ENCODE data around the gene NR2E1. TPM values are rescaled to one million over a fixed set of nuclear protein-coding genes. Genes with fewer than 3 reads are reported as not detected.

Gene NR2E1
- not detected in 2 replicates for total RNA-seq
- long read RNA-seq, result 0 reads

DNA sequence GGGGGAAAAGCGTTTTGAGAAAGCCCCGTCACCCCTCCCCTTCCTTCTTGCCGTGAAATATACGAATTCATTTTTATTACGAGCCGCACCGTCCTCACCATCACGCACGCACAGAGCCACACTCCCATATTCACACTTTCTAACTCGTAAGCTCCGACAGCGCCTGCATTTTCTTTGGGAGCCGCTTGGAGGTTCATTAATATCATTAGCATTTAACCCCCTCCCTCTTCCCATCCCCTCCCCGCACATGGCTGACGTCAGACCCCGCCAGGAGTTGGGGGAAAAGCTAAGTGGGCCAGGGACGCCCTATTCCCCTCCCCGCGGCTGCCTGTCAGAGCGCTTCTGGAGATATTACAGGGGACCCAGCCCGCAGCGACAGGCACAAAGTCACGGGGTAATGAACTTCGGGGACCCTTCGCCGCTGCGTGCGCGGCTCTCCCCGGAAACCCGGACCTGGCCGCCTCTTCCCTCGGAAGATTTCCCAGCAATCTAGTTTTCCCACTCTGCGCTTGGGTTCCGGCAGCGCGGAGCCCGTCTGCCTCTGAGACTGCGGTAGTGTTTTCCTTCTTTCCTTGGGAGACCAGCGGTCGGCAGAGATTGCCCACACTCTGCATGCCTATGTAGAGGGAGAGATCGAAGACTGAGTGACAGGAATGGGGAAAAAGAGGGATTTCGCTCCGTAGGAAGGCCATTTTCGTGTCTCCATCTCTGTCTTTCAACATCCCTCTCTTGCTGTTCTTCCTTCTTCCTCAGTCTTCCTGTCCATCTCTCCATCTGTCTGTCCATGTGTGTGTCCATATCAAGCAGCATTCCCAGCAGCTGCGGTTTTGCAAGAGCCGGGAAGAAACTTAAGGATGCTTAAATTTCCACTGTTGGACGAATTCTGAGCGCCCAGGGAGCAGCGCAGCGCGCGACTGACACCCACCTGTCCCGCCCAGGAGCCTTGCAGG, at the start of gene NR2E1:
Gene NR2E1, plus strand, starts transcription at position 309 of the 950 bp plus-strand sequence. CDS start 744 bp downstream, outside the sequence.
- DNase-seq (ENCODE audit: extremely low spot score, unreplicated experiment), result no peak
- Mint-ChIP-seq H3K27me3 (ENCODE audit: unreplicated experiment) (peaks cover 87% of the 10 kb centered on the region), H3K27ac (ENCODE audit: unreplicated experiment) (no peak within 1 kb of the TSS), H3K9me3 (ENCODE audit: unreplicated experiment) (no peaks in the 10 kb centered on the region), H3K4me3 (ENCODE audit: unreplicated experiment) (peak within 1 kb of the TSS; percentile 53), H3K4me1 (ENCODE audit: unreplicated experiment) (peaks cover 49% of the 10 kb centered on the region), H3K36me3 (ENCODE audit: unreplicated experiment) (no peaks in the 10 kb centered on the region)
- TF ChIP-seq, protein P1, sequence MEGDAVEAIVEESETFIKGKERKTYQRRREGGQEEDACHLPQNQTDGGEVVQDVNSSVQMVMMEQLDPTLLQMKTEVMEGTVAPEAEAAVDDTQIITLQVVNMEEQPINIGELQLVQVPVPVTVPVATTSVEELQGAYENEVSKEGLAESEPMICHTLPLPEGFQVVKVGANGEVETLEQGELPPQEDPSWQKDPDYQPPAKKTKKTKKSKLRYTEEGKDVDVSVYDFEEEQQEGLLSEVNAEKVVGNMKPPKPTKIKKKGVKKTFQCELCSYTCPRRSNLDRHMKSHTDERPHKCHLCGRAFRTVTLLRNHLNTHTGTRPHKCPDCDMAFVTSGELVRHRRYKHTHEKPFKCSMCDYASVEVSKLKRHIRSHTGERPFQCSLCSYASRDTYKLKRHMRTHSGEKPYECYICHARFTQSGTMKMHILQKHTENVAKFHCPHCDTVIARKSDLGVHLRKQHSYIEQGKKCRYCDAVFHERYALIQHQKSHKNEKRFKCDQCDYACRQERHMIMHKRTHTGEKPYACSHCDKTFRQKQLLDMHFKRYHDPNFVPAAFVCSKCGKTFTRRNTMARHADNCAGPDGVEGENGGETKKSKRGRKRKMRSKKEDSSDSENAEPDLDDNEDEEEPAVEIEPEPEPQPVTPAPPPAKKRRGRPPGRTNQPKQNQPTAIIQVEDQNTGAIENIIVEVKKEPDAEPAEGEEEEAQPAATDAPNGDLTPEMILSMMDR (IDR thresholded peaks at IDR 0.05), result no peak

DNA sequence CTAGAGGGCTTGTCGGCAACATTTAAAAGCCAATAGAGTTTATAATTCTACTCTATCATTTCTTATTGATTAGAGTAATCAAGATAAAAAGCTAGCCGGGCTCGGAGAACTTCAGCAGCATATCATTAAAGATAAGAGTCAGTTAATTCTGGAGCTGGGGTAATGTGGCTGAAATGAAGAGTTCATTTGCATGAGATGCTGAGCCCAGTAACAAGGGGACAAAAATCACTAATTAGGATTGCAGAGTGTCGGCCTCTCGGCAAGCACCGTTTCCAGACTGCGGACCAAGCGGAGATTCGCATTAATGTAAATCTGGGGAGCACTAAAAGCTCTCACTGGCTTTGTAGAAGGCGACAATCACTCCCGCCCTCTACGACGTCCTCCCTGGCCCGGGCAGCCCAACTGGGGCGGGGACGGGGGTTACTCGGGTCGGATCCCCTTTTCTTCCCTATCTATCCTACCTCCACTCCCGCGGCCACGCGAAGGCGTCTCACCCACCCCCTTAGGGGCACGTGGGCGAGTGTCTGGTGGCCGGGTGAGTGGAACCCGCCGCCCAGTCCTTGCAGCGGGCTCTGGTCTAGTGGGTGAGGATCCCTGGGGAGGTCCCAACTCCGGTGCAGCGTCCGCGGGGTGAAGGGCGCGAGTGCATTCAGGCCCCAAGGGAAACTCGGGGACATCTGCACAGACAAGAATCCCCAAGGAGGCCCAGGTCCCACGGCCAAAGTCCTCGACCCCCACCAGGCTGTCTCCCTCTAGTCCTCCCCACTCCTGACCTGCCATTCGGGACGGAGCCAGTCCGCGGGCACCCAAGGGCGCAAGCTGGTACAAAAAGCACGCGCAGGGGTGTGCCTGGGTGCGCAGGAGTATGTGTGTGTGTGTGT, 49.0 kb upstream of the NR2E1 start:
- Mint-ChIP-seq H3K4me1 (ENCODE audit: unreplicated experiment) (peaks cover 34% of the 10 kb centered on the region), H3K27ac (ENCODE audit: unreplicated experiment) (no peak overlapping the region), H3K27me3 (ENCODE audit: unreplicated experiment) (peaks cover 82% of the 10 kb centered on the region), H3K36me3 (ENCODE audit: unreplicated experiment) (peaks cover 4% of the 10 kb centered on the region), H3K9me3 (ENCODE audit: unreplicated experiment) (no peaks in the 10 kb centered on the region), H3K4me3 (ENCODE audit: unreplicated experiment) (peak overlapping the region; percentile 64)
- no peak for DNase-seq (ENCODE audit: extremely low spot score, unreplicated experiment)
- TF ChIP-seq, protein P1 (IDR thresholded peaks at IDR 0.05), result no peak

DNA sequence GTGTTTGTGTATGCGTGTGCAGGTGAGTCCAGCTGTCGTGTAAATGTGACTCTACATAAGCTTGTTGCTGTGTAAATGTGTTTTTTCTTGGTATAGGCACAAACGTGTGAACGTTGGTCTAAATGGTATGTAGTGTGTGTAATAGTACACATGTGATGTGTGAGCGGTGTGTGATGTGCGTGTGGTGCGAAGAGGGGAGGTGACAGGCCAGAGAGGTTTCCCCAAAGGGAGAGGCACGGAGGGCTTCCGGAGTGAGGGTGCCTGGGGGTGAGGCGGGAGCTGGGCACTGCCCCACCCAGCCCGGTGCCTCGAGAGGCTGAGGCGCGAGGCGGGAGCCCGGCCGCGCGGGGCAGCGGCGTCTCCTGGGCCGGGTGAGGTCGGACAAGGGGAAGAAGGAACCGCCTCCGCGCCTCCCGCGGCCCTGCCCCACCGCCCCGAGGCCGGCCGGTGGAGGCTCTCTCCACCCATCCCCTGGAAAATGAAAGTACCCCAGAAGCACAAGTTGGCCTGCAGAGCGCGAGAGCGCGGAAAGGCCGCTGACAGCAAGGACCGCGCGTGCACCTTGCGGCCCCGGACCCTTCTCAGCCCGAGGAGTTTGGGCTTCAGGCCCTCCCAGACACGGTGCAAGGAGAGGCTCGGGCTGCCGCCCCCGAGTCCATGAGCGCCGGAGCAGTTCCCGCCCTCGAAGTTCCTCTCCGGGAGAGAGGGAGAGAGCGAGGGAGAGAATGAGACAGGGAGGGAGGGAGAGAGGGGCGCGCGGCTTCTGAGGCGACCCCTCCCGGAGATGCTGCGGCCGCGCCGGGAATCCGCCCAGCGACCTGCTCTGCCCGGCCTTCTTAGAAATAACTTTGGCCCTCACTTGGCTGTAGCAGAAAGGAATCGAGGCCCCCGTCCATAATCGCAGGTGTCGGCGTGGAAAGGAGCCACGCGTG, 48.1 kb upstream of the NR2E1 start:
- Mint-ChIP-seq H3K36me3 (ENCODE audit: unreplicated experiment) (peaks cover 4% of the 10 kb centered on the region), H3K9me3 (ENCODE audit: unreplicated experiment) (no peaks in the 10 kb centered on the region), H3K4me1 (ENCODE audit: unreplicated experiment) (peaks cover 34% of the 10 kb centered on the region), H3K27me3 (ENCODE audit: unreplicated experiment) (peaks cover 79% of the 10 kb centered on the region), H3K4me3 (ENCODE audit: unreplicated experiment) (peak overlapping the region; percentile 64), H3K27ac (ENCODE audit: unreplicated experiment) (no peak overlapping the region)
- no peak for DNase-seq (ENCODE audit: extremely low spot score, unreplicated experiment)
- TF ChIP-seq, protein P1 (IDR thresholded peaks at IDR 0.05), result no peak

DNA sequence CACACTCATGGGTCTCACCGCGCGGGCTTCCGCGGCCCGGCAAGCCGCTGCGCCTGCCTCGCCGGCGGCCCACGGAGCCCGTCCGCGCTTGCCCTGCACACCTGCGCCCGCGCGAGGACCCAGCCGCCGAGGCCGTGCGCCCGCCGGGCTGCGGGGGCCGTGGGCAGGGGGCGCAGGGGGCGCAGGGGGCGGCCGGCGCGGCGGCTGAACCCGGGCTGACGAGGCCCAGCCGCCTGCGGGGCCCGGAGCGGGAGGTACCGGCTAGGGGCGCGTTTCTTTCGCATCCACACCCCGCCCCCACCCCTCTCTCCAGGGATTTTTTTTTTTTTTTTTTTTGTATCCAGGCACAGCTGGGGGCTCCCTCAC, 47.5 kb upstream of the NR2E1 start:
- Mint-ChIP-seq H3K27ac (ENCODE audit: unreplicated experiment) (no peak overlapping the region), H3K9me3 (ENCODE audit: unreplicated experiment) (no peaks in the 10 kb centered on the region), H3K36me3 (ENCODE audit: unreplicated experiment) (peaks cover 4% of the 10 kb centered on the region), H3K4me1 (ENCODE audit: unreplicated experiment) (peaks cover 36% of the 10 kb centered on the region), H3K4me3 (ENCODE audit: unreplicated experiment) (peak overlapping the region; percentile 84), H3K27me3 (ENCODE audit: unreplicated experiment) (peaks cover 74% of the 10 kb centered on the region)
- no peak for DNase-seq (ENCODE audit: extremely low spot score, unreplicated experiment)
- TF ChIP-seq, protein P1 (IDR thresholded peaks at IDR 0.05), result no peak

Data from osteocyte (in vitro differentiated cells).